ENCODE results near the gene RASA1. TPM values are rescaled to one million over a fixed set of nuclear protein-coding genes. Genes with fewer than 3 reads are reported as not detected.

RASA1 gene
- total RNA-seq, 1 experiment from 2014 or later, result 43.0 TPM

- DNase-seq (ENCODE audit: low read depth), result no peak
Measured at GRCh38 chr5:87361031-87361445, 93.4 kb downstream of the RASA1 start.

- no peak for DNase-seq (ENCODE audit: low read depth)
Measured at GRCh38 chr5:87361536-87362213, 94.0 kb downstream of the RASA1 start.

GRCh38 chr5:87367243-87367642 is 99.6 kb downstream of the RASA1 start:
- DNase-seq (ENCODE audit: low read depth), result no peak

- no peak for DNase-seq (ENCODE audit: low read depth)
Measured at GRCh38 chr5:87368601-87369000, 100.9 kb downstream of the RASA1 start.

GRCh38 chr5:87369431-87369830 is 101.7 kb downstream of the RASA1 start:
- DNase-seq (ENCODE audit: low read depth), result no peak

GRCh38 chr5:87372705-87373104 is 105.0 kb downstream of the RASA1 start:
- no peak for DNase-seq (ENCODE audit: low read depth)

GRCh38 chr5:87382224-87382623 is 114.5 kb downstream of the RASA1 start:
- no peak for DNase-seq (ENCODE audit: low read depth)

- DNase-seq (ENCODE audit: low read depth), result no peak
Measured at GRCh38 chr5:87383216-87383615, 115.5 kb downstream of the RASA1 start.

GRCh38 chr5:87385802-87386201 is 118.1 kb downstream of the RASA1 start:
- no peak for DNase-seq (ENCODE audit: low read depth)

GRCh38 chr5:87388129-87388528 is 120.4 kb downstream of the RASA1 start:
- DNase-seq (ENCODE audit: low read depth), result no peak

- DNase-seq (ENCODE audit: low read depth), result no peak
Measured at GRCh38 chr5:87389296-87390034, 121.8 kb downstream of the RASA1 start.

GRCh38 chr5:87390075-87390474 is 122.4 kb downstream of the RASA1 start:
- no peak for DNase-seq (ENCODE audit: low read depth)

- no peak for DNase-seq (ENCODE audit: low read depth)
Measured at GRCh38 chr5:87390576-87391199, 123.0 kb downstream of the RASA1 start.

- DNase-seq (ENCODE audit: low read depth), result no peak
Measured at GRCh38 chr5:87392170-87392569, 124.5 kb downstream of the RASA1 start.

- no peak for DNase-seq (ENCODE audit: low read depth)
Measured at GRCh38 chr5:87392801-87393200, 125.1 kb downstream of the RASA1 start.

GRCh38 chr5:87393331-87393730 is 125.6 kb downstream of the RASA1 start:
- peak; percentile 60 for DNase-seq (ENCODE audit: low read depth)

GRCh38 chr5:87394411-87395165 is 126.9 kb downstream of the RASA1 start:
- DNase-seq (ENCODE audit: low read depth), result peak; percentile 9

GRCh38 chr5:87398981-87399614 is 131.4 kb downstream of the RASA1 start:
- no peak for DNase-seq (ENCODE audit: low read depth)

- no peak for DNase-seq (ENCODE audit: low read depth)
Measured at GRCh38 chr5:87399720-87400119, 132.0 kb downstream of the RASA1 start.

GRCh38 chr5:87400305-87400899 is 132.7 kb downstream of the RASA1 start:
- no peak for DNase-seq (ENCODE audit: low read depth)

- no peak for DNase-seq (ENCODE audit: low read depth)
Measured at GRCh38 chr5:87401626-87402025, 133.9 kb downstream of the RASA1 start.
